Measurements from ENCODE around the gene GARNL3. TPM values are rescaled to one million over a fixed set of nuclear protein-coding genes. Genes with fewer than 3 reads are reported as not detected.
A peak's percentile ranks its signal among the peaks of the same experiment; 100 is the strongest.

The GARNL3 gene
- total RNA-seq, 1 donor from 2014 or later: 4.1 TPM

DNA sequence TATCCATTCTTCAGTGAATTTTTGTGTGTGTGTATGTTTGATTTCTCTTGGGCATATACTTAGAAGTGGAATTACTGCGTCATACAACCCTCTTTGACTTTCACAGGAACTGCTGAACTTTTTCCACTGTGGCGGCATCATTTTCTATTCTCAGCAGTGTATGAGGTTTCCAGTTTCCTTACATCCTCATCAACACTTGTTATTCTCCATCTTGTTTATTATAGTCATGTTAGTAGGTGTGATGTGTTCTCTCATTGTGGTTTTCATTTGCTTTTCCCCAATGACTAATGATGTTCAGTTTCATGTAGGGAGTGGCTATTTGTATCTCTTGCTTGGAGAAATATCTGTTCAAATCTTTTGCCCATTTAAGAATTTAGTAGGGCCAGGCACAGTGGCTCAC is 162.2 kb downstream of the GARNL3 start:
- DNase-seq (ENCODE audit: low read depth): peak; percentile 44

DNA sequence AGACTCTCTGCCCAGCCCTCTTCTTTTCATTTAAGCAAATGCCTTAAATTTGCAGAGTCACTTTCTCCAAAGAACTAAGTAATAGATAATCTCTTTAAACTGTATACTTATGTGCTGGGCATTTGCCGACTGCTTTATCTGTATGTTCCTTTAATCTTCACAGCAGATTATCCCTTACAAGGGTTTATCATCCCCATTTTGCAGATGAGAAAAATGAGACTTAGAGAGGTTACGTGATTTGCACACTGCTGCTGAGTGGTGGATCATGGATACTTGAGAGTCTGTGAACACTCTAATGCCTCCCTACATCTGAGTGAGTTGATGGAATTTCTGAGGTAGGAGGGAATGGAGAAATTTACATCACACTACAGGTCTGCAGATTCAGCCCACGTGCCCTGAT is 163.8 kb downstream of the GARNL3 start:
- DNase-seq (ENCODE audit: low read depth): no peak

DNA sequence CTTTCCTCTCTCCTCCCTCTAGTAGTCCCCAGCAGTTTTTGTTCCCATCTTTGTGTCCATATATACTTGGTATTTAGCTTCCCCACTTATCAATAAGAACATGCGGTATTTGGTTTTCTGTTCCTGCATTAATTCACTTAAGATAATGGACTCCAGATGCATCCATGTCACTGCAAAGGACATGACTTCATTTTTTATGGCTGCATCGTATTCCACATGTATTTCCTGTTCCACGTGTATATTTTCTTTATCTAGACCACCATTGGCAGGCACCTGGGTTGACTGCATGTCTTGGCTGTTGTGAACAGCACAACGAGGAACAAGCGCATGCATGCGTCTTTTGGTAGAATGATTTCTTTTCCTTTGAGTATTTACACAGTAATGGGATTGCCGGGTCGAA is 165.8 kb downstream of the GARNL3 start:
- DNase-seq (ENCODE audit: low read depth): no peak

DNA sequence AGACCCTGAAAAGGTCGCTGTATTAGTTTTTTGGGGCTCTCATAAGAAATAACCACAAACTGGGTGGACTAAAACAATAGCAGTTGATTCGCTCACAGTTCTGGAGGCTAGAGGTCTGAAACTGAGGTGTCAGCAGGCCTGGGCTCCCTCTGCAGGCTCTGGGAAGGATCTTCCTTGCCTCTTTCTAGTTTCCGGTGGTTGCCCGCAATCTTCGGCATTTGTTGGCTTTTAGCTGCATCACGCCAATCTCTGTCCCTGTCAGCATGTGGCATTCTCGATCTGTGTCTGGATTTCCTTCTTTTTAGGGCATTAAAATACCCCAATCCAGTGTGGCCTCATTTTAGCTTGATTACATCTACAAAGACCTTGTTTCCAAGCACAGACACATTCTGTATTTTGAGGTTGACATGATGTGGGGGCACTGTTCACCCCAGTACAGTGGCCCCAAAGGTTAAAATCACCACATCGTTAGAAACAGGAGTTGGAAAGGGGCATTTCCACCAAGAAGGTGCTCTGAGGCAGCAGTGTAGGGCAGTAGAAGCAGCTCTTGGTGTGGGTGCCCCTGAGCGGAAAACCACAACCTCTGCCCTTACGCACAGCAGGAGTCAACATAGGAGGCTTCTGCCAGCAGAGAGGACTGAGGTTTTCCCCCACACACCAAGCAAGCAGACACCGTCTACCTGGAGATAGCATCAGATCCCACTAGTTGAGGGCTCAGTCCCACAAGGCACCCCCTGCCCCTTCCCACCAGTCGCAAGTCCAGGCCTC is 173.1 kb downstream of the GARNL3 start:
- DNase-seq (ENCODE audit: low read depth): no peak

DNA sequence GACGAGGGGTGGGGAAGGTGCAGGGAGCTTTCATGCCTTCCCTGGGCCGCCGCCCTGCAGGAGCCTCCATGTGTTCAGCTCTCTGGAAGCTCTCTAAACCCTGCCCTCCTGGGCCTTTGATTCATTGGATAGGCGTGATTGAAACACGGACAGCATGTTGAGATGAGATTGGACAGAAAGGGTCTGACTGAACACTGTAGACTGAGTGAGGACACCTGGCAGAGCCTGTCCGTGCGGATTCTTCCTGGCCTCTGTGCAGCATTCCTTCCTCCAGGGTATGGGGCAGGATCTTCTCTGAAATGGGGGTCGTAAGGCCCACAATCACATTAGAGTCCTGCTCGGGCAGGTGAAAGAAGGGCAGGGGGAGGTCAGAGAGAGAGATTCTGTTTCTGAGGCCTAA is 173.8 kb downstream of the GARNL3 start:
- DNase-seq (ENCODE audit: low read depth): no peak

Other genes starting within 250 kb of the GARNL3 start
- gene ANGPTL2, start 142.1 kb upstream of the GARNL3 start, total RNA-seq: 68.3 and 80.6 TPM in 2 replicates
- 18.5 and 18.8 TPM in 2 replicates for gene SLC2A8, start 132.4 kb downstream of the GARNL3 start, total RNA-seq
- gene ZNF79, start 159.6 kb downstream of the GARNL3 start, total RNA-seq: 9.0 and 10.3 TPM in 2 replicates
- 1,595 and 2,040 TPM in 2 replicates for gene RPL12, start 186.6 kb downstream of the GARNL3 start, total RNA-seq
- 17.1 and 19.6 TPM in 2 replicates for gene LRSAM1, start 186.7 kb downstream of the GARNL3 start, total RNA-seq